Vagina (tissue), 2 donors: Measurements from ENCODE around the gene FAM117B. TPM values are rescaled to one million over a fixed set of nuclear protein-coding genes. Genes with fewer than 3 reads are reported as not detected.

ENCODE experiments used
- DNase-seq, 2 donors: peaks; one replicate each; pipeline ENCODE4 v3.0.0-alpha.2; 2017; ENCODE audit errors: extremely low spot score in 2 of 2
- H3K27ac ChIP-seq: fragments of 200-600 bp; sonication (generic); one replicate; pipeline ENCODE4 v1.5.1; 2019
- H3K27me3 ChIP-seq: fragments of 200-600 bp; sonication (generic); one replicate; pipeline ENCODE4 v1.5.1; 2019
- H3K36me3 ChIP-seq, 2 donors: fragments of 200-600 bp; sonication (generic); one replicate each; pipeline ENCODE4 v1.5.1; 2017 to 2019
- H3K4me1 ChIP-seq: fragments of 200-600 bp; sonication (generic); one replicate; pipeline ENCODE4 v1.5.1; 2019
- H3K4me3 ChIP-seq, 2 donors: fragments of 200-600 bp; sonication (generic); 1 replicate in 1 of 2; 2 replicates in 1 of 2; pipeline ENCODE4 v1.5.1; 2016 to 2019
- H3K9me3 ChIP-seq: fragments of 200-600 bp; sonication (generic); one replicate; pipeline ENCODE4 v1.5.1; 2019
- CTCF ChIP-seq, 3 experiments: fragments of 450-650 bp in 2 of 3; fragments of 200-600 bp in 1 of 3; sonication (generic) in 1 of 3; IDR thresholded peaks; one replicate each; pipeline ENCODE4 v1.5.1; 2017 to 2019; ENCODE audit warnings: antibody characterized with exemption in 3 of 3, mild to moderate bottlenecking in 2 of 3, moderate library complexity in 2 of 3
- POLR2A ChIP-seq, 2 donors: fragments of 450-650 bp; IDR thresholded peaks; one replicate each; pipeline ENCODE4 v1.6.1; 2017; ENCODE audit warnings: antibody characterized with exemption in 2 of 2, mild to moderate bottlenecking in 2 of 2, moderate library complexity in 2 of 2
- POLR2AphosphoS5 ChIP-seq, 2 donors: sonication (generic); formaldehyde crosslinking; IDR thresholded peaks; one replicate each; pipeline ENCODE4 v1.9.0; 2017; ENCODE audit warnings: antibody characterized with exemption in 2 of 2, mild to moderate bottlenecking in 2 of 2, low read depth in 1 of 2; ENCODE audit not compliant: insufficient read depth in 1 of 2
- intact Hi-C: fragments of 100-400 bp; cut with DNase I; formaldehyde crosslinking; loops from one replicate; pipeline ENCODE4 v1.15.1; 2023
- total RNA-seq: library from RNA; depleted of rRNA; stranded (reverse); fragments of >200 nt; gene quantifications from one replicate; pipeline ENCODE4 v1.2.3, GENCODE V29; 2016

The FAM117B gene
- total RNA-seq, 1 donor from 2014 or later: 13.5 TPM

GRCh38 chr2:202652119-202652518 lies 17.4 kb downstream of the FAM117B start:
- TF ChIP-seq POLR2A (IDR thresholded peaks at IDR 0.05) (no peak), POLR2AphosphoS5 (IDR thresholded peaks at IDR 0.05; ENCODE audit: insufficient read depth in 1 of 2, low read depth in 1 of 2) (no peak), CTCF (IDR thresholded peaks at IDR 0.05) (no peak)
- Histone ChIP-seq H3K4me3 (no peak overlapping the region), H3K27ac (no peak overlapping the region), H3K27me3 (no peaks in the 10 kb centered on the region), H3K36me3 (no peaks in the 10 kb centered on the region), H3K4me1 (peaks cover 17% of the 10 kb centered on the region), H3K9me3 (no peaks in the 10 kb centered on the region)
- DNase-seq: no peak
- intact Hi-C loops: no loop called here

GRCh38 chr2:202653890-202654289 lies 19.1 kb downstream of the FAM117B start:
- Histone ChIP-seq H3K27me3 (no peaks in the 10 kb centered on the region), H3K36me3 (no peaks in the 10 kb centered on the region), H3K4me3 (no peak overlapping the region), H3K27ac (no peak overlapping the region), H3K4me1 (peaks cover 17% of the 10 kb centered on the region), H3K9me3 (no peaks in the 10 kb centered on the region)
- TF ChIP-seq POLR2A (IDR thresholded peaks at IDR 0.05): no peak
- no peak for TF ChIP-seq POLR2AphosphoS5 (IDR thresholded peaks at IDR 0.05; ENCODE audit: insufficient read depth in 1 of 2, low read depth in 1 of 2)
- intact Hi-C loops: no loop called here
- DNase-seq: no peak

- no peak for DNase-seq
- H3K9me3 ChIP-seq: no peaks in the 10 kb centered on the region
- no peaks in the 10 kb centered on the region for H3K36me3 ChIP-seq
- no peak overlapping the region for H3K27ac ChIP-seq
- H3K4me1 ChIP-seq: peaks cover 17% of the 10 kb centered on the region
- H3K27me3 ChIP-seq: no peaks in the 10 kb centered on the region
- intact Hi-C loops: no loop called here
- TF ChIP-seq CTCF (IDR thresholded peaks at IDR 0.05) (no peak), POLR2A (IDR thresholded peaks at IDR 0.05) (no peak), POLR2AphosphoS5 (IDR thresholded peaks at IDR 0.05; ENCODE audit: insufficient read depth in 1 of 2, low read depth in 1 of 2) (no peak)
- H3K4me3 ChIP-seq: no peak overlapping the region
These were observed 23.1 kb downstream of the FAM117B start for GRCh38 chr2:202657876-202658275.

GRCh38 chr2:202660796-202661195 lies 26.0 kb downstream of the FAM117B start:
- intact Hi-C loops: no loop called here

GRCh38 chr2:202669841-202670240 lies 35.1 kb downstream of the FAM117B start:
- peaks cover 10% of the 10 kb centered on the region for H3K4me1 ChIP-seq
- no peaks in the 10 kb centered on the region for H3K9me3 ChIP-seq
- intact Hi-C loops: no loop called here
- DNase-seq: no peak
- no peaks in the 10 kb centered on the region for H3K27me3 ChIP-seq
- no peak overlapping the region for H3K4me3 ChIP-seq
- H3K36me3 ChIP-seq: no peaks in the 10 kb centered on the region
- no peak overlapping the region for H3K27ac ChIP-seq
- TF ChIP-seq POLR2AphosphoS5 (IDR thresholded peaks at IDR 0.05; ENCODE audit: insufficient read depth in 1 of 2, low read depth in 1 of 2) (no peak), CTCF (IDR thresholded peaks at IDR 0.05) (no peak), POLR2A (IDR thresholded peaks at IDR 0.05) (no peak)

More at GRCh38 chr2:202660796-202661195, 26.0 kb downstream of the FAM117B start:
- no peak overlapping the region for H3K4me3 ChIP-seq
- no peaks in the 10 kb centered on the region for H3K9me3 ChIP-seq
- peaks cover 7% of the 10 kb centered on the region for H3K4me1 ChIP-seq
- no peaks in the 10 kb centered on the region for H3K27me3 ChIP-seq
- no peaks in the 10 kb centered on the region for H3K36me3 ChIP-seq
- no peak for DNase-seq
- no peak overlapping the region for H3K27ac ChIP-seq
- TF ChIP-seq POLR2A (IDR thresholded peaks at IDR 0.05) (no peak), CTCF (IDR thresholded peaks at IDR 0.05) (no peak), POLR2AphosphoS5 (IDR thresholded peaks at IDR 0.05; ENCODE audit: insufficient read depth in 1 of 2, low read depth in 1 of 2) (no peak)
